Measurements from ENCODE around the gene PKDCC. TPM values are rescaled to one million over a fixed set of nuclear protein-coding genes. Genes with fewer than 3 reads are reported as not detected.
"Not testable (repeated sequence)": the region's sequence is repeated elsewhere in the genome, so short reads cannot be mapped to it uniquely, and the experiment has no call there.

Gene PKDCC
- total RNA-seq, 1 donor from 2014 or later, result 48.9 TPM

GRCh38 chr2:42030829-42031228 lies 17.0 kb upstream of the PKDCC start:
- no peak for DNase-seq

GRCh38 chr2:42031281-42032223 lies 16.3 kb upstream of the PKDCC start:
- no peak for DNase-seq

- DNase-seq, result no peak
Observed at GRCh38 chr2:42032224-42032620, 15.6 kb upstream of the PKDCC start.

- DNase-seq, result no peak
Observed at GRCh38 chr2:42032745-42033144, 15.1 kb upstream of the PKDCC start.

- DNase-seq, result not testable (repeated sequence)
Observed at GRCh38 chr2:42034096-42034495, 13.7 kb upstream of the PKDCC start.

GRCh38 chr2:42035241-42035640 lies 12.6 kb upstream of the PKDCC start:
- no peak for DNase-seq

GRCh38 chr2:42036413-42036812 lies 11.4 kb upstream of the PKDCC start:
- no peak for DNase-seq

GRCh38 chr2:42036940-42037339 lies 10.9 kb upstream of the PKDCC start:
- DNase-seq, result no peak

GRCh38 chr2:42040643-42041278 lies 7.1 kb upstream of the PKDCC start:
- no peak for DNase-seq

GRCh38 chr2:42041377-42042127 lies 6.3 kb upstream of the PKDCC start:
- DNase-seq, result no peak

- DNase-seq, result no peak
Observed at GRCh38 chr2:42042631-42043355, 5.0 kb upstream of the PKDCC start.

- no peak for DNase-seq
Observed at GRCh38 chr2:42043789-42044394, 3.9 kb upstream of the PKDCC start.

- DNase-seq, result no peak
Observed at GRCh38 chr2:42044939-42045338, 2.9 kb upstream of the PKDCC start.

GRCh38 chr2:42045352-42045751 lies 2.5 kb upstream of the PKDCC start:
- DNase-seq, result no peak

- no peak for DNase-seq
Observed at GRCh38 chr2:42045848-42046748, 1.7 kb upstream of the PKDCC start.

GRCh38 chr2:42046819-42047487 lies 868 bp upstream of the PKDCC start:
- peak; percentile 47 for DNase-seq

- DNase-seq, result no peak
Observed at GRCh38 chr2:42048299-42049220, 739 bp downstream of the PKDCC start.

GRCh38 chr2:42049221-42050009 lies 1.6 kb downstream of the PKDCC start:
- DNase-seq, result no peak
